HepG2 (cell line): ENCODE data around the gene TUBB4B. TPM values are rescaled to one million over a fixed set of nuclear protein-coding genes. Genes with fewer than 3 reads are reported as not detected.

Experiments used
- FOXM1 ChIP-seq: sonication (generic); formaldehyde crosslinking; IDR thresholded peaks from 2 replicates; pipeline ENCODE4 v1.5.0; 2020; ENCODE audit warnings: missing genetic modification reagents
- GATA4 ChIP-seq: sonication (generic); IDR thresholded peaks from 2 replicates; pipeline ENCODE4 v1.6.1; 2016; ENCODE audit warnings: antibody characterized with exemption, low read depth, borderline replicate concordance
- ISX ChIP-seq: sonication (generic); formaldehyde crosslinking; conservative IDR thresholded peaks from 2 replicates; pipeline ENCODE4 v1.5.0; 2020; ENCODE audit warnings: missing genetic modification reagents
- KDM1A ChIP-seq: IDR thresholded peaks from 2 replicates; pipeline ENCODE4 v1.6.1; 2016; ENCODE audit warnings: missing compliant biosample characterization
- KDM2A ChIP-seq: sonication (generic); formaldehyde crosslinking; IDR thresholded peaks from 2 replicates; pipeline ENCODE4 v1.4.0; 2020; ENCODE audit warnings: low read depth, missing genetic modification reagents, borderline replicate concordance
- PCBP2 ChIP-seq: fragments of 200-400 bp; formaldehyde crosslinking; optimal IDR thresholded peaks from 2 replicates; pipeline ENCODE3; 2018; ENCODE audit warnings: low read length, low read depth; ENCODE audit not compliant: poor library complexity, severe bottlenecking
- PHB2 ChIP-seq: fragments of 450-650 bp; IDR thresholded peaks from 2 replicates; pipeline ENCODE4 v1.6.1; 2018; ENCODE audit not compliant: partially characterized antibody
- SCMH1 ChIP-seq: sonication (generic); formaldehyde crosslinking; IDR thresholded peaks from 2 replicates; pipeline ENCODE4 v1.9.0; 2021; ENCODE audit warnings: missing genetic modification reagents, mild to moderate bottlenecking, borderline replicate concordance
- SP1 ChIP-seq, 2 experiments: fragments of 450-650 bp in 1 of 2; sonication (generic) in 1 of 2; formaldehyde crosslinking in 1 of 2; IDR thresholded peaks; 2 replicates each; pipeline versions ENCODE4 v1.4.0 to v1.6.1; 2016 to 2020; ENCODE audit warnings: missing genetic modification reagents in 1 of 2
- ZMYM2 ChIP-seq: sonication (generic); formaldehyde crosslinking; IDR thresholded peaks from 2 replicates; pipeline ENCODE4 v1.8.0; 2022; ENCODE audit warnings: mild to moderate bottlenecking, missing genetic modification reagents
- ZNF33A ChIP-seq: sonication (generic); formaldehyde crosslinking; IDR thresholded peaks from 2 replicates; pipeline ENCODE4 v1.5.1; 2020; ENCODE audit warnings: missing genetic modification reagents, mild to moderate bottlenecking, moderate library complexity, borderline replicate concordance
- ZNF510 ChIP-seq: sonication (generic); formaldehyde crosslinking; IDR thresholded peaks from 2 replicates; pipeline ENCODE4 v1.4.0; 2020; ENCODE audit warnings: low read depth, mild to moderate bottlenecking, missing genetic modification reagents
- ZNF543 ChIP-seq: sonication (generic); formaldehyde crosslinking; IDR thresholded peaks from 2 replicates; pipeline ENCODE4 v1.4.0; 2020; ENCODE audit warnings: mild to moderate bottlenecking, missing genetic modification reagents
- ZNF782 ChIP-seq: sonication (generic); formaldehyde crosslinking; IDR thresholded peaks from 2 replicates; pipeline ENCODE4 v1.4.0; 2020; ENCODE audit warnings: missing genetic modification reagents, mild to moderate bottlenecking, borderline replicate concordance
- polyA plus RNA-seq, 8 experiments: library from polyadenylated mRNA; depleted of rRNA in 3 of 8; stranded (reverse) in 7 of 8; unstranded in 1 of 8; fragments of >200 nt; fragmentation: Illumina TruSeq in 4 of 8; extraction: Trizol in 4 of 8; gene quantifications; 2 replicates each; pipeline versions ENCODE4 v1.2.1 to v1.2.3, GENCODE V29; 2011 to 2016; ENCODE audit warnings: low read depth in 4 of 8, missing spikeins in 1 of 8, mixed read lengths in 1 of 8; ENCODE audit not compliant: insufficient read depth in 1 of 8
- total RNA-seq, 5 experiments: library from RNA; depleted of rRNA; stranded (reverse); fragments of >200 nt; fragmentation: Illumina TruSeq; extraction: Trizol; gene quantifications; 2 replicates each; pipeline ENCODE4 v1.2.3, GENCODE V29; 2016; ENCODE audit warnings: low read depth in 1 of 5
- TF ChIP-seq, protein P1 (sequence below): sonication (generic); formaldehyde crosslinking; IDR thresholded peaks from 2 replicates; pipeline ENCODE4 v1.4.0; 2020; ENCODE audit warnings: missing genetic modification reagents, mild to moderate bottlenecking, borderline replicate concordance
- TF ChIP-seq, protein P2 (sequence below): sonication (generic); formaldehyde crosslinking; IDR thresholded peaks from 2 replicates; pipeline ENCODE4 v1.4.0; 2020; ENCODE audit warnings: missing genetic modification reagents
- TF ChIP-seq, protein P3 (sequence below): sonication (generic); formaldehyde crosslinking; IDR thresholded peaks from 2 replicates; pipeline ENCODE4 v1.4.0; 2020; ENCODE audit warnings: missing genetic modification reagents
- TF ChIP-seq, protein P4 (sequence below), 2 experiments: sonication (generic) in 1 of 2; formaldehyde crosslinking in 1 of 2; IDR thresholded peaks; 2 replicates each; pipeline versions ENCODE4 v1.4.0 to v1.6.1; 2018 to 2020; ENCODE audit warnings: missing genetic modification reagents in 2 of 2, borderline replicate concordance in 1 of 2, low read depth in 1 of 2, mild to moderate bottlenecking in 1 of 2, missing biosample characterization in 1 of 2

The TUBB4B gene
- total and polyA plus RNA-seq, 2 of the 13 experiments (the other 11 are each of a cell fraction or from before 2014, with no cell fraction given) = 182 to 412 TPM

DNA sequence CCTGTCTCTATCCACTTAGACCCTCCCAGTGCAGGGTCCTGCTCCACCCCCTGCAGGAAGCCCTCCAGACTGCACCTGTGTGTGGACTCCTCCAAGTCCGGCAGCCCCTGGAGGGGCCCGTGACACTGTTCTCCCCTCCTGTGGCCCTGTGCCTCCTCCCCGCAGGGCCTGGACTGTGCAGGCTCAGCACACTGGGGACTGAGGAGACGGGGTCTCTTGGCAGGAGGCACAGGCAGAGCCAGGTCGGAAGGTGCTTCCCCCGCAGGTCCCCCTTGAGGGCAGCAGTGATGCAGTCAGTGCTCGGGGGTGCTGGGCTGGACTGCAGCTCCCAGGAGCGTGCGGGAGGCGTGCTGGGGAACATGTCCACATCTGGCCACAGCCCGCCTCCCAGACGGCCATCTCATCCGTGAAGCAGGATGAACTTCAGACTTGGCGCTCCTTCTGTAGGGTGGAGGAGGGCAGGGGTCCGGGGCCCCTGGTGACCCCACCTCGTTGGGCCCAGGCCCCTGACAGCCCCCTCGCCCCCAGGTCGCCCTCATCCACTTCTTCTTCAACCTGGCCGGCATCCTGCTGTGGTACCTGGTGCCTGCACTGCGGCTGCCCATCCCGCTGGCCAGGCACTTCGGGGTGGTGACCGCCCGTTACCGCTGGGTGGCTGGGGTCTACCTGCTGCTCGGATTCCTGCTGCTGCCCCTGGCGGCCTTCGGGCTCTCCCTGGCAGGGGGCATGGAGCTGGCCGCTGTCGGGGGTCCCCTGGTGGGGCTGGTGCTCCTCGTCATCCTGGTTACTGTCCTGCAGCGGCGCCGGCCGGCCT lies 5.5 kb upstream of the TUBB4B start (continued):
- TF ChIP-seq, protein P1, sequence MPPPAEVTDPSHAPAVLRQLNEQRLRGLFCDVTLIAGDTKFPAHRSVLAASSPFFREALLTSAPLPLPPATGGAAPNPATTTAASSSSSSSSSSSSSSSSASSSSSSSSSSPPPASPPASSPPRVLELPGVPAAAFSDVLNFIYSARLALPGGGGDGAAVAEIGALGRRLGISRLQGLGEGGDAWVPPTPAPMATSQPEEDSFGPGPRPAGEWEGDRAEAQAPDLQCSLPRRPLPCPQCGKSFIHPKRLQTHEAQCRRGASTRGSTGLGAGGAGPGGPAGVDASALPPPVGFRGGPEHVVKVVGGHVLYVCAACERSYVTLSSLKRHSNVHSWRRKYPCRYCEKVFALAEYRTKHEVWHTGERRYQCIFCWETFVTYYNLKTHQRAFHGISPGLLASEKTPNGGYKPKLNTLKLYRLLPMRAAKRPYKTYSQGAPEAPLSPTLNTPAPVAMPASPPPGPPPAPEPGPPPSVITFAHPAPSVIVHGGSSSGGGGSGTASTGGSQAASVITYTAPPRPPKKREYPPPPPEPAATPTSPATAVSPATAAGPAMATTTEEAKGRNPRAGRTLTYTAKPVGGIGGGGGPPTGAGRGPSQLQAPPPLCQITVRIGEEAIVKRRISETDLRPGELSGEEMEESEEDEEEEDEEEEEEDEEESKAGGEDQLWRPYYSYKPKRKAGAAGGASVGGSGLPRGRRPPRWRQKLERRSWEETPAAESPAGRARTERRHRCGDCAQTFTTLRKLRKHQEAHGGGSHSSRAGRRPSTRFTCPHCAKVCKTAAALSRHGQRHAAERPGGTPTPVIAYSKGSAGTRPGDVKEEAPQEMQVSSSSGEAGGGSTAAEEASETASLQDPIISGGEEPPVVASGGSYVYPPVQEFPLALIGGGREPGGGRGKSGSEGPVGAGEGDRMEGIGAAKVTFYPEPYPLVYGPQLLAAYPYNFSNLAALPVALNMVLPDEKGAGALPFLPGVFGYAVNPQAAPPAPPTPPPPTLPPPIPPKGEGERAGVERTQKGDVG (CRISPR knock-in tag) = no peak
- TF ChIP-seq GATA4 (no peak), PHB2 (no peak), ZNF782 (CRISPR knock-in tag) (no peak; the same call in 1 of the 2 replicates), PCBP2 (no peak), ISX (no peak), KDM2A (CRISPR knock-in tag) (peak; percentile 68), ZNF33A (CRISPR knock-in tag) (no peak), FOXM1 (no peak), SCMH1 (CRISPR knock-in tag) (no peak), ZNF543 (CRISPR knock-in tag) (no peak; the same call in 1 of the 2 replicates), ZNF510 (no peak), KDM1A (CRISPR knock-in tag) (peak; percentile 58), ZMYM2 (0 out of 2 replicates have a peak, but pooled peaks have one; percentile 25), SP1 (IDR thresholded peaks at IDR 0.05) (no peak), SP1 (CRISPR knock-in tag; IDR thresholded peaks at IDR 0.05) (no peak)
- TF ChIP-seq, protein P2, sequence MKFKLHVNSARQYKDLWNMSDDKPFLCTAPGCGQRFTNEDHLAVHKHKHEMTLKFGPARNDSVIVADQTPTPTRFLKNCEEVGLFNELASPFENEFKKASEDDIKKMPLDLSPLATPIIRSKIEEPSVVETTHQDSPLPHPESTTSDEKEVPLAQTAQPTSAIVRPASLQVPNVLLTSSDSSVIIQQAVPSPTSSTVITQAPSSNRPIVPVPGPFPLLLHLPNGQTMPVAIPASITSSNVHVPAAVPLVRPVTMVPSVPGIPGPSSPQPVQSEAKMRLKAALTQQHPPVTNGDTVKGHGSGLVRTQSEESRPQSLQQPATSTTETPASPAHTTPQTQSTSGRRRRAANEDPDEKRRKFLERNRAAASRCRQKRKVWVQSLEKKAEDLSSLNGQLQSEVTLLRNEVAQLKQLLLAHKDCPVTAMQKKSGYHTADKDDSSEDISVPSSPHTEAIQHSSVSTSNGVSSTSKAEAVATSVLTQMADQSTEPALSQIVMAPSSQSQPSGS = no peak
- TF ChIP-seq, protein P3, sequence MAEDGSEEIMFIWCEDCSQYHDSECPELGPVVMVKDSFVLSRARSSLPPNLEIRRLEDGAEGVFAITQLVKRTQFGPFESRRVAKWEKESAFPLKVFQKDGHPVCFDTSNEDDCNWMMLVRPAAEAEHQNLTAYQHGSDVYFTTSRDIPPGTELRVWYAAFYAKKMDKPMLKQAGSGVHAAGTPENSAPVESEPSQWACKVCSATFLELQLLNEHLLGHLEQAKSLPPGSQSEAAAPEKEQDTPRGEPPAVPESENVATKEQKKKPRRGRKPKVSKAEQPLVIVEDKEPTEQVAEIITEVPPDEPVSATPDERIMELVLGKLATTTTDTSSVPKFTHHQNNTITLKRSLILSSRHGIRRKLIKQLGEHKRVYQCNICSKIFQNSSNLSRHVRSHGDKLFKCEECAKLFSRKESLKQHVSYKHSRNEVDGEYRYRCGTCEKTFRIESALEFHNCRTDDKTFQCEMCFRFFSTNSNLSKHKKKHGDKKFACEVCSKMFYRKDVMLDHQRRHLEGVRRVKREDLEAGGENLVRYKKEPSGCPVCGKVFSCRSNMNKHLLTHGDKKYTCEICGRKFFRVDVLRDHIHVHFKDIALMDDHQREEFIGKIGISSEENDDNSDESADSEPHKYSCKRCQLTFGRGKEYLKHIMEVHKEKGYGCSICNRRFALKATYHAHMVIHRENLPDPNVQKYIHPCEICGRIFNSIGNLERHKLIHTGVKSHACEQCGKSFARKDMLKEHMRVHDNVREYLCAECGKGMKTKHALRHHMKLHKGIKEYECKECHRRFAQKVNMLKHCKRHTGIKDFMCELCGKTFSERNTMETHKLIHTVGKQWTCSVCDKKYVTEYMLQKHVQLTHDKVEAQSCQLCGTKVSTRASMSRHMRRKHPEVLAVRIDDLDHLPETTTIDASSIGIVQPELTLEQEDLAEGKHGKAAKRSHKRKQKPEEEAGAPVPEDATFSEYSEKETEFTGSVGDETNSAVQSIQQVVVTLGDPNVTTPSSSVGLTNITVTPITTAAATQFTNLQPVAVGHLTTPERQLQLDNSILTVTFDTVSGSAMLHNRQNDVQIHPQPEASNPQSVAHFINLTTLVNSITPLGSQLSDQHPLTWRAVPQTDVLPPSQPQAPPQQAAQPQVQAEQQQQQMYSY (CRISPR knock-in tag) = no peak
- TF ChIP-seq, protein P4, sequence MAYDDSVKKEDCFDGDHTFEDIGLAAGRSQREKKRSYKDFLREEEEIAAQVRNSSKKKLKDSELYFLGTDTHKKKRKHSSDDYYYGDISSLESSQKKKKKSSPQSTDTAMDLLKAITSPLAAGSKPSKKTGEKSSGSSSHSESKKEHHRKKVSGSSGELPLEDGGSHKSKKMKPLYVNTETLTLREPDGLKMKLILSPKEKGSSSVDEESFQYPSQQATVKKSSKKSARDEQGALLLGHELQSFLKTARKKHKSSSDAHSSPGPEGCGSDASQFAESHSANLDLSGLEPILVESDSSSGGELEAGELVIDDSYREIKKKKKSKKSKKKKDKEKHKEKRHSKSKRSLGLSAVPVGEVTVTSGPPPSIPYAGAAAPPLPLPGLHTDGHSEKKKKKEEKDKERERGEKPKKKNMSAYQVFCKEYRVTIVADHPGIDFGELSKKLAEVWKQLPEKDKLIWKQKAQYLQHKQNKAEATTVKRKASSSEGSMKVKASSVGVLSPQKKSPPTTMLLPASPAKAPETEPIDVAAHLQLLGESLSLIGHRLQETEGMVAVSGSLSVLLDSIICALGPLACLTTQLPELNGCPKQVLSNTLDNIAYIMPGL (CRISPR knock-in tag; IDR thresholded peaks at IDR 0.05; ENCODE audit: borderline replicate concordance in 1 of 2, low read depth in 1 of 2) = peak; percentile 31 to 76; a peak in 3 of 4 replicates
